HUDEP-2 (cell line): ENCODE measurements around the gene EIPR1.

ENCODE experiments used
- DNase-seq, 76 experiments: peaks; one replicate each; lab custom pipeline; 2025; ENCODE audit not compliant: unreplicated experiment in 76 of 76; lab: John Stamatoyannopoulos, UW

Gene EIPR1

DNA sequence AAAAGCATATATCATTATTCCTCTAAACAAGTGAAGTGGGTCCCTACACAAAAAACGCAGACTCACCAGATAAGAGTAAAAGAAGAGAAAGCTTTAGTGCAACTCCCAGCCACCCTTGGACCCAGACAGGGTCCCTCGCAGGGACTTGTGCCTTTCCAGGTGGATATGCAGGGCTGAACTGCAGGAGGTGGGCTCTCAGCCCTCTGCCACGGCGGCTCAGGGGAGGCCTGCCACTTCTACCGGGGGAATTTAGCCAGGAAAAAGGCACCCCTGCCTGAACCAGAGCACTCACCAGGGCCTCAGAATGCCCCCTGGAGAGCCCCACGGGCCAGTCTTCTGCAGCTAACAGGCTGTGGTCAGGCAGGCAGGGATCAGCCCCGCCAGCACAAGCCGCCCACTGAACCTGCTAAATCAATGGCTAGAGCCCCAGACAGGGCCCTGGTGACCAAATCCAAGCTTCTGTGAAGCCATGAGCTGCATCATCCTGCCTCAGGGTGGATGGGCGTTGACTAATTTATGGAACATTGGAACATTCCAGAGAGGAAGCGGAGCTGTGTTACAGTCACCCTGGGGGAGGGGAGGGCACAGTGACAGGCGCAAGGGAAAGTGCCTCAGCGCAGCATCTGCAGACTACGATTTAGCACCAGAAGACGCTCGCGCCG lies 209.3 kb downstream of the EIPR1 start:
- DNase-seq: no peak

GRCh38 chr2:3163401-3163800 lies 214.2 kb downstream of the EIPR1 start:
- no peak for DNase-seq

DNA sequence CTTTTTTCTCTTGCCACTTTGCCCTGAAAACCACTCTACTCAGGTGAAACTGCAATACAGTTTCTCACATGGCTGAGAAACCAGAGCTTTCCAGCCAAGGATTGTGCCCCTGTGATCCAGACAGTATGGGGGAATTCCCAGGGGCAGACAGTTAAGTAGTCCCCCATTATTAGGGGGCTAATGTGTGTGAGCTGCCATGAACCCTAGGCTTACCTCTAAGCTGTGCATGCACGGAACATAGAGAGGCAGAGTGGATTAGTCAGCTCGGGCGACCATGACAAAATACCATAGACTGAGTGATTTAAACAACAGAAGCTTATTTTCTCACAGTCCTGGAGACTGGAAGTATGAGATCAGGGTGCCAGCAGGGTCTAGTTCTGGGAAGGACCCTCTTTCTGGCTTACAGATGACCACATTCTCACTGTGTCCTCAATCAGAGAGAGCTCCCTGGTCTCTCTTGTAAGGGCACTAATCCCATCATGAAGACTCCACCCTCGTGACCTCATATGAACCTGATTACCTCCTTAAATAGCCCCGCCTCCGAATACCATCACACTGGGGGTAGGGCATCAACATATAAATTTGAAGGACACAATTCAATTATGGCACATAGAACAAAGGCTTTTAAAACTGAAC lies 215.1 kb downstream of the EIPR1 start:
- DNase-seq: no peak

DNA sequence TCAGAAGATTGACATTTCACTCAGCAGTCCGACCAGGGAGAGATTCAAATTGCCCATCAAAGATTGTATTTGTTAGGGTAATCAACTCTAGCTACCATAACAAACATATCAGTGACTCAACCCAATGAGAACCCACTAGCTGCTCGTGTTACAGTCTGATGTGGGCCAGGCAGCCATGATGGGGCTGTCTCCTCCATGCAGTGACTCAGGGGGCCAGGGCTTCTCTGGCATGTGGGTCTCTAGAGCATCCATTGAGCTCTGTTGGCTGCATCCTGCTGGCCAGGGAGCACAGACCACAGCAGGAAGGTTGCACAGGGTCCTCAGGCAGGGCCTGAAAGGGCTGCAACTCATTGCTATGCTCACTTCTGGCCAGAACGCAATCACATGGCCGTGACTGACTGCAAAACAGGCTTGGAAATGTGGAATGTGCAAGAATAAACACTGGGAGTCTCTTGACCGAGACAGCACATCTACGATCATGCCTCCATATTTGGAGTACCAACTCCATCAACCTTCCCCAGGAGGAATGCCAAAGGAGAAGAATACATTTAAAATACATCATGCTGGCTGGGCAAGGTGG lies 216.8 kb downstream of the EIPR1 start:
- DNase-seq: no peak

GRCh38 chr2:3159782-3160545 lies 217.7 kb downstream of the EIPR1 start:
- no peak for DNase-seq

- DNase-seq: no peak
Observed at GRCh38 chr2:3154700-3155099, 222.9 kb downstream of the EIPR1 start.

GRCh38 chr2:3154146-3154545 lies 223.5 kb downstream of the EIPR1 start:
- no peak for DNase-seq

DNA sequence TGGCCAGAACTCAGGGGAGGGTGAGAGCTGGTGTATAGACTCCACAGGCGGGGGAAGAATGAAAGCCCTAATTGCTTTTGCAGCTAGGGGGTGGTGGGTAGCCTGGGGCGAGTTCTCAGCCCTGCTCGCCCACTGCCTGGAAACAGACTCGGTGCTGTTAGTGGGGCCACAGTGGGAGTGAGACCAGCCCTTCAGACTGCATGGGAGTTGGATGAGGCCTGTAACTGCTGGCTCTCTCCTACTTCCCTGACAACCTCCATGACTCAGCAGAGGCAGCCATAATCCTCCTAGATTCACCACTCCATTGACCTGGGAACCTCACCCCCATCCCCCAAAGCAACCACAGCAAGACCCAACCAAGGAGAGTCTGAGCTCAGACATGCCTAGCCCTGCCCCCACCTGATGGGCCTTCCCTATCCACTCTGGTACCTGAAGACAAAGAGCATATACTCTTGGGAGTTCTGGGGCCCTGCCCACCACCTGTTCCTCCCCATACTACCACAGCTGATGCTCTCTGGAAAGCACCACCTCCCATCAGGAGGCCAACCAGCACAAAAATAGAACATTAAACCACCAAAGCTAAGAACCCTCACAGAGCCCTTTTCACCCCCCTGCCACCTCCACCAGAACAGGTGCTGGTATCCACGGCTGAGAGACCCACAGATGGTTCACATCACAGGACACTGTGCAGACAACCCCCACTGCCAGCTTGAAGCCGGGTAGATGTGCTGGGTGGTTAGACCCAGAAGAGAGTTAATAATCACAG lies 226.3 kb downstream of the EIPR1 start:
- DNase-seq: no peak

- DNase-seq: no peak
Observed at GRCh38 chr2:3149441-3150217, 228.0 kb downstream of the EIPR1 start.

GRCh38 chr2:3148716-3149115 lies 228.9 kb downstream of the EIPR1 start:
- DNase-seq: no peak

- DNase-seq: no peak
Observed at GRCh38 chr2:3147651-3148530, 229.7 kb downstream of the EIPR1 start.

DNA sequence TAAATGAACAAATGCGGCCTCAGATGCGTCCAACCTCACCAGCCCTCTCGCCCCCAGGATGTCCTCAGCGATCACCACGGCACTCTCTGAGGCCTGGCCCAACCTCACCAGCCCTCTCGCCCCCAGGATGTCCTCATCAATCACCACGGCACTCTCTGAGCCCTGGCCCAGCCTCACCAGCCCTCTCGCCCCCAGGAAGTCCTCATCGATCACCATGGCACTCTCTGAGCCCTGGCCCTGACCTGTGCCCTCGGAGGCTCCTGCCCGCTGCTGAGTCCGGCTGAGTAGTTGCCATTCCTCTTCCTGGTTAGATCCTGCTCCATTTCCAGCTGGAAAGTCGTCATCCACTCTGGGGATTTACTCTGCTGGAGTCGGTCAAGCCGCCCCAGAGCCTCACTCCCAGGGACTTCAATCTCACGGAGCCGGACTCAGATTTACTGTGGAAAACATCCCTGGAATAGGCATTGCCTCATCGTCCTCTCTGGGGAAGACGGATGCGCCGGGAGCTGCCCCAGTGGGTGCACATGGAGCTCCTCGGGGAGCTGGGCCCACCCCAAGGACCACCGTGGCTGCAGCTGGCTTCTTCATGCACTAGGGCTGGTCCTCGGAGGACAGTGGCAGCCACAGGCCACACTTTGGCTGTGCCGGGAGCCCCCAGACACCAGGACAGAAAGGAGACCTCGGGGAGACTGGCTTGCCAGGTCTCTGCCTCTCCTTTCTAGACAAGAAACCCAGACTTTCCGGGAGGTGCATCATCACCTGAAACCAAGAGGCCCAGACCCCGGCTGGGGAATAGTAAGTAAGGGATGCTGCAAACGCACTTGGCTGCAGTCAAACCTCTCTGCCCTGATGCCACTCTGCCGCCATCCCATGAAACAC lies 230.6 kb downstream of the EIPR1 start:
- no peak for DNase-seq

GRCh38 chr2:3146175-3146574 lies 231.4 kb downstream of the EIPR1 start:
- no peak for DNase-seq

- no peak for DNase-seq
Observed at GRCh38 chr2:3145471-3146021, 232.1 kb downstream of the EIPR1 start.

- DNase-seq: no peak
Observed at GRCh38 chr2:3144856-3145255, 232.8 kb downstream of the EIPR1 start.

DNA sequence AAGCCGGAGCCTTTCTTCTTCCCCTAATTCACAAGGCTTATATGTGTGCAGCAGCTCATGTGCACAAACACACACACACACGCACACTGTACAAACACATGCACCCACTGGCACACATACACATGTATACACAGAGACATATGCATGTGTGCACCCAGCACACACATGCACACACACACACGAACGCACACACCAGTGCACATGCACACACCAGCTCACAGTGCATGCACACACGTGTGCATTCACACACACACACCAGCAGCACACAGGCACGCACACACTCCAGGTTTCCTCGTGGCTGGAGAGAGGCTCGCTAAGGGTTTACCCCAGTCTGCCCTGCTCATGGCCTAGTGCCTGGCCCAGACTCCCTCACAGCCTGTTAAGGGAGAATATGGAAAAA lies 234.0 kb downstream of the EIPR1 start:
- DNase-seq: no peak

GRCh38 chr2:3142961-3143571 lies 234.6 kb downstream of the EIPR1 start:
- DNase-seq: no peak
